DND-41 (cell line): Measurements from ENCODE around the gene MAGI1.
"Not testable (repeated sequence)": the region's sequence is repeated elsewhere in the genome, so short reads cannot be mapped to it uniquely, and the experiment has no call there.

Experiments
- EZH2 ChIP-seq: IDR thresholded peaks from 3 replicates; pipeline ENCODE4 v1.6.1; 2012; ENCODE audit warnings: borderline replicate concordance, low read depth, mild to moderate bottlenecking, moderate library complexity, low read length, inconsistent platforms; ENCODE audit not compliant: severe bottlenecking
- TF ChIP-seq, protein P1 (sequence below): IDR thresholded peaks from 2 replicates; pipeline ENCODE4 v1.5.1; 2012; ENCODE audit warnings: borderline replicate concordance, low read length, moderate library complexity, mild to moderate bottlenecking; ENCODE audit not compliant: poor library complexity, severe bottlenecking; ENCODE audit errors: extremely low read depth

DNA sequence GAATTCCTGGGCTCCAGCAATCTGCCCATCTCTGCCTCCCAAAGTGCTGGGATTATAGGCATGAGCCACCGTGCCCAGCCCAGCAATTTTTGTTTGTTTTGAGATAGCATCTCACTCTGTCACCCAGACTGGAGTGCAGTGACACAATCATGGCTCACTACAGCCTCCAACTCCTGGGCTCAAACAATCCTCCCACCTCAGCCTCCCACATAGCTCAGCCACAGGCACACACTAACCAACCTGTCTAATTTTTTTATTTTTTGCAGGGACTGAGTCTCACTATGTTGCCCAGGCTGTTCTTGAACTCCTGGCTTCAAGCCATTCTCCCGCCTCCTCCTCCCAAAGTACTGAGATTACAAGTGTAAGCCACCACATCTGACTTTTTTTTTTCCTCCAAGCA lies 7.6 kb upstream of the MAGI1 start:
- not testable (repeated sequence) for TF ChIP-seq EZH2
- TF ChIP-seq, protein P1, sequence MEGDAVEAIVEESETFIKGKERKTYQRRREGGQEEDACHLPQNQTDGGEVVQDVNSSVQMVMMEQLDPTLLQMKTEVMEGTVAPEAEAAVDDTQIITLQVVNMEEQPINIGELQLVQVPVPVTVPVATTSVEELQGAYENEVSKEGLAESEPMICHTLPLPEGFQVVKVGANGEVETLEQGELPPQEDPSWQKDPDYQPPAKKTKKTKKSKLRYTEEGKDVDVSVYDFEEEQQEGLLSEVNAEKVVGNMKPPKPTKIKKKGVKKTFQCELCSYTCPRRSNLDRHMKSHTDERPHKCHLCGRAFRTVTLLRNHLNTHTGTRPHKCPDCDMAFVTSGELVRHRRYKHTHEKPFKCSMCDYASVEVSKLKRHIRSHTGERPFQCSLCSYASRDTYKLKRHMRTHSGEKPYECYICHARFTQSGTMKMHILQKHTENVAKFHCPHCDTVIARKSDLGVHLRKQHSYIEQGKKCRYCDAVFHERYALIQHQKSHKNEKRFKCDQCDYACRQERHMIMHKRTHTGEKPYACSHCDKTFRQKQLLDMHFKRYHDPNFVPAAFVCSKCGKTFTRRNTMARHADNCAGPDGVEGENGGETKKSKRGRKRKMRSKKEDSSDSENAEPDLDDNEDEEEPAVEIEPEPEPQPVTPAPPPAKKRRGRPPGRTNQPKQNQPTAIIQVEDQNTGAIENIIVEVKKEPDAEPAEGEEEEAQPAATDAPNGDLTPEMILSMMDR = not testable (repeated sequence)
